ENCODE measurements around the gene PLCG1. TPM values are rescaled to one million over a fixed set of nuclear protein-coding genes. Genes with fewer than 3 reads are reported as not detected.

Gene PLCG1
- total and polyA plus RNA-seq, 3 donors from 2014 or later = 118 to 186 (median 184) TPM

DNA sequence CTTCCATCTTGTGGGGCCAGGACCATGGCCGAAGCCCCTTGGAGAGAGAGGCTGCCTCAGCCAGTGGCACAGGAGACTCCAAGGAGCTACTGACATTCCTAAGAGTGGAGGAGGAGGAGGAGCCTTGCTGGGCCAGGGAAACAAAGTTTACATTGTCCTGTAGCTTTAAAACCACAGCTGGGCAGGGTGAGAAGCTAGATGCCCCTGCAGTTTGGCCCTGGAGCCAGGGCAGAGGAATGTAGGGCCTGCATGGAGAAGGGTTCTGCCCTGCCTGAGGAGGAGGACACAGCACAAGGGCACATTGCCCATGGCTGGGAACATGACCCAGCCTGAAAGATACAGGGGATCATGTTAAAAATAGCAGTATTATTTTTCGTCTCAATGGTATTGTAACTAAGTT, 37.4 kb downstream of the PLCG1 start:
- Histone ChIP-seq H3K27ac (peak overlapping the region; percentile 45 to 73), H3K9me3 (no peaks in the 10 kb centered on the region), H3K4me1 (peaks cover 44% of the 10 kb centered on the region), H3K4me3 (no peak overlapping the region), H3K27me3 (no peaks in the 10 kb centered on the region), H3K36me3 (ENCODE audit: low read depth, missing control alignments) (no peaks in the 10 kb centered on the region)
- TF ChIP-seq POLR2A (IDR thresholded peaks at IDR 0.05) = no peak
- TF ChIP-seq, protein P1, sequence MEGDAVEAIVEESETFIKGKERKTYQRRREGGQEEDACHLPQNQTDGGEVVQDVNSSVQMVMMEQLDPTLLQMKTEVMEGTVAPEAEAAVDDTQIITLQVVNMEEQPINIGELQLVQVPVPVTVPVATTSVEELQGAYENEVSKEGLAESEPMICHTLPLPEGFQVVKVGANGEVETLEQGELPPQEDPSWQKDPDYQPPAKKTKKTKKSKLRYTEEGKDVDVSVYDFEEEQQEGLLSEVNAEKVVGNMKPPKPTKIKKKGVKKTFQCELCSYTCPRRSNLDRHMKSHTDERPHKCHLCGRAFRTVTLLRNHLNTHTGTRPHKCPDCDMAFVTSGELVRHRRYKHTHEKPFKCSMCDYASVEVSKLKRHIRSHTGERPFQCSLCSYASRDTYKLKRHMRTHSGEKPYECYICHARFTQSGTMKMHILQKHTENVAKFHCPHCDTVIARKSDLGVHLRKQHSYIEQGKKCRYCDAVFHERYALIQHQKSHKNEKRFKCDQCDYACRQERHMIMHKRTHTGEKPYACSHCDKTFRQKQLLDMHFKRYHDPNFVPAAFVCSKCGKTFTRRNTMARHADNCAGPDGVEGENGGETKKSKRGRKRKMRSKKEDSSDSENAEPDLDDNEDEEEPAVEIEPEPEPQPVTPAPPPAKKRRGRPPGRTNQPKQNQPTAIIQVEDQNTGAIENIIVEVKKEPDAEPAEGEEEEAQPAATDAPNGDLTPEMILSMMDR (IDR thresholded peaks at IDR 0.05) = no peak
- intact Hi-C loops (cut with DNase I; ENCODE audit: low total_unique reads) = loop anchor here (10.0 kb wide), 2 partner anchors 60 to 160 kb away; no protein-coding TSS in a partner anchor
- peak; percentile 44 for DNase-seq
- 28 to 62% methylated on average over 2 of the region's 2 CpGs for WGBS, 2 donors

- intact Hi-C loops (cut with DNase I; ENCODE audit: low total_unique reads) = loop anchor here (10.0 kb wide), 2 partner anchors 60 to 160 kb away; no protein-coding TSS in a partner anchor
- WGBS, 2 donors = 85 to 90% methylated on average over 1 to 4 of the region's 4 CpGs
- peak; percentile 14 for DNase-seq
- H3K27me3 ChIP-seq = no peaks in the 10 kb centered on the region
- H3K4me1 ChIP-seq = peaks cover 44% of the 10 kb centered on the region
- H3K27ac ChIP-seq = peak overlapping the region; percentile 45 to 73
- TF ChIP-seq, protein P1 (IDR thresholded peaks at IDR 0.05) = no peak
- no peak for TF ChIP-seq POLR2A (IDR thresholded peaks at IDR 0.05)
- H3K4me3 ChIP-seq = no peak overlapping the region
- no peaks in the 10 kb centered on the region for H3K36me3 ChIP-seq (ENCODE audit: low read depth, missing control alignments)
- no peaks in the 10 kb centered on the region for H3K9me3 ChIP-seq
Observed at GRCh38 chr20:41175201-41175651, 37.9 kb downstream of the PLCG1 start.

- no peaks in the 10 kb centered on the region for H3K36me3 ChIP-seq (ENCODE audit: low read depth, missing control alignments)
- TF ChIP-seq POLR2A (IDR thresholded peaks at IDR 0.05) = no peak
- TF ChIP-seq, protein P1 (IDR thresholded peaks at IDR 0.05) = no peak
- intact Hi-C loops (cut with DNase I; ENCODE audit: low total_unique reads) = loop anchor here (10.0 kb wide), 2 partner anchors 59 to 159 kb away; no protein-coding TSS in a partner anchor
- H3K27me3 ChIP-seq = no peaks in the 10 kb centered on the region
- WGBS, 2 donors = 81 to 90% methylated on average over 7 of the region's 7 CpGs
- peaks cover 44% of the 10 kb centered on the region for H3K4me1 ChIP-seq
- DNase-seq = peak; percentile 8
- H3K9me3 ChIP-seq = no peaks in the 10 kb centered on the region
- H3K27ac ChIP-seq = peak overlapping the region in 1 of 2 donors; percentile 73
- no peak overlapping the region for H3K4me3 ChIP-seq
Observed at GRCh38 chr20:41175727-41176330, 38.5 kb downstream of the PLCG1 start.

- Histone ChIP-seq H3K27ac (peak overlapping the region in 1 of 2 donors; percentile 73), H3K9me3 (no peaks in the 10 kb centered on the region), H3K36me3 (ENCODE audit: low read depth, missing control alignments) (no peaks in the 10 kb centered on the region), H3K27me3 (no peaks in the 10 kb centered on the region), H3K4me1 (peaks cover 42% of the 10 kb centered on the region), H3K4me3 (no peak overlapping the region)
- DNase-seq = peak; percentile 8
- TF ChIP-seq POLR2A (IDR thresholded peaks at IDR 0.05) = no peak
- TF ChIP-seq, protein P1 (IDR thresholded peaks at IDR 0.05) = no peak
- intact Hi-C loops (cut with DNase I; ENCODE audit: low total_unique reads) = loop anchor here (10.0 kb wide), 2 partner anchors 58 to 158 kb away; no protein-coding TSS in a partner anchor
- WGBS, 2 donors = 86 to 93% methylated on average over 6 to 8 of the region's 8 CpGs
Observed at GRCh38 chr20:41176711-41177552, 39.6 kb downstream of the PLCG1 start.
